Endothelial cell of umbilical vein (primary cell): ENCODE results near the gene OR6B2. TPM values are rescaled to one million over a fixed set of nuclear protein-coding genes. Genes with fewer than 3 reads are reported as not detected.

Experiments used
- BruUV-seq: library from RNA; stranded (reverse); fragments of 400-500 nt; replicated peaks from 2 replicates; lab custom pipeline; 2021; lab: Mats Ljungman, UMichigan
- CTCF ChIA-PET: fragments of 300-600, 350-600 bp; sonication (Branson Sonifier 250); formaldehyde crosslinking; loops from one replicate; lab custom pipeline; 2021; ENCODE audit warnings: antibody characterized with exemption, inconsistent platforms; lab: Charles Lee
- POLR2A ChIA-PET: fragments of 300-600, 350-600 bp; sonication (Branson Sonifier 250); formaldehyde crosslinking; loops from one replicate; lab custom pipeline; 2021; ENCODE audit warnings: antibody characterized with exemption, inconsistent platforms; lab: Charles Lee
- DNase-seq: peaks from one replicate; pipeline ENCODE4 v3.0.0-alpha.2; 2011; ENCODE audit warnings: low read depth, low spot score
- FAIRE-seq: peaks from 2 replicates; lab custom pipeline; 2011; peaks lifted over from hg19 to GRCh38; lab: Jason Lieb, UNC
- H2AFZ ChIP-seq: 2 replicates; pipeline ENCODE4 v1.6.0; 2012; ENCODE audit warnings: low read depth, low read length, control low read depth, inconsistent platforms
- H3K27ac ChIP-seq: 2 replicates; pipeline ENCODE4 v1.5.1; 2011; ENCODE audit warnings: low read depth, mild to moderate bottlenecking, control low read depth, low read length, moderate library complexity; ENCODE audit not compliant: insufficient read depth
- H3K27me3 ChIP-seq, 2 experiments: 2 replicates each; pipeline versions ENCODE4 v1.6.0 to v1.6.1; 2011; ENCODE audit warnings: low read length in 2 of 2, mixed read lengths in 1 of 2; ENCODE audit not compliant: control insufficient read depth in 2 of 2, insufficient read depth in 2 of 2
- H3K36me3 ChIP-seq, 2 experiments: 2 replicates in 1 of 2; 3 replicates in 1 of 2; pipeline ENCODE4 v1.5.1; 2011; ENCODE audit warnings: low read length in 2 of 2, mild to moderate bottlenecking in 1 of 2, moderate library complexity in 1 of 2; ENCODE audit not compliant: control insufficient read depth in 2 of 2, insufficient read depth in 2 of 2; ENCODE audit errors: extremely low read depth in 1 of 2
- H3K4me1 ChIP-seq: 3 replicates; pipeline ENCODE4 v1.5.1; 2011; ENCODE audit warnings: mild to moderate bottlenecking, low read length; ENCODE audit not compliant: control insufficient read depth, insufficient read depth; ENCODE audit errors: extremely low read depth
- H3K4me2 ChIP-seq: 2 replicates; pipeline ENCODE4 v1.6.1; 2011; ENCODE audit warnings: low read length, control low read depth, mixed read lengths; ENCODE audit not compliant: insufficient read depth
- H3K4me3 ChIP-seq, 3 experiments: fragments of 200-600 bp in 1 of 3; sonication (generic), shearing (Covaris generic) in 1 of 3; replicated peaks in 1 of 3; 2 replicates each; pipeline ENCODE4 v1.5.1; 2011 to 2016; ENCODE audit warnings: control low read depth in 3 of 3, low read length in 3 of 3, mild to moderate bottlenecking in 2 of 3, inconsistent platforms in 1 of 3, low read depth in 1 of 3, moderate library complexity in 1 of 3; ENCODE audit not compliant: insufficient read depth in 1 of 3
- H3K79me2 ChIP-seq: 2 replicates; pipeline ENCODE4 v1.6.0; 2012; ENCODE audit warnings: low read length, inconsistent platforms; ENCODE audit not compliant: control insufficient read depth, insufficient read depth
- H3K9ac ChIP-seq: replicated peaks from 2 replicates; pipeline ENCODE3; 2011; ENCODE audit warnings: low read length, control low read depth; ENCODE audit not compliant: insufficient read depth; ENCODE audit errors: extremely low read depth
- H3K9me1 ChIP-seq: replicated peaks from 3 replicates; pipeline ENCODE4 v1.6.0; 2011; ENCODE audit warnings: mild to moderate bottlenecking, low read length; ENCODE audit not compliant: control insufficient read depth, insufficient read depth; ENCODE audit errors: extremely low read depth
- H3K9me3 ChIP-seq: replicated peaks from 2 replicates; pipeline ENCODE4 v1.5.1; 2012; ENCODE audit warnings: low read length, inconsistent platforms; ENCODE audit not compliant: control insufficient read depth, insufficient read depth
- H4K20me1 ChIP-seq: replicated peaks from 2 replicates; pipeline ENCODE3; 2011; ENCODE audit warnings: mild to moderate bottlenecking, low read length; ENCODE audit not compliant: control insufficient read depth, insufficient read depth; ENCODE audit errors: extremely low read depth
- EZH2 ChIP-seq: IDR thresholded peaks from 2 replicates; pipeline ENCODE4 v1.6.1; 2012; ENCODE audit warnings: borderline replicate concordance, low read depth, mild to moderate bottlenecking, moderate library complexity, low read length, inconsistent platforms; ENCODE audit not compliant: severe bottlenecking
- GATA2 ChIP-seq: IDR thresholded peaks from 2 replicates; pipeline ENCODE4 v1.7.0; 2011; ENCODE audit warnings: low read depth, mild to moderate bottlenecking, moderate library complexity, mixed read lengths, low read length; ENCODE audit not compliant: insufficient read length, insufficient read depth
- JUN ChIP-seq: IDR thresholded peaks from 2 replicates; pipeline ENCODE4 v1.6.1; 2011; ENCODE audit warnings: borderline replicate concordance, low read depth; ENCODE audit not compliant: insufficient read length, insufficient read depth
- POLR2A ChIP-seq: IDR thresholded peaks from 2 replicates; pipeline ENCODE4 v1.6.1; 2012; ENCODE audit warnings: low read depth, mild to moderate bottlenecking, control low read depth, low read length
- POLR2AphosphoS5 ChIP-seq: IDR thresholded peaks from 2 replicates; pipeline ENCODE4 v1.6.1; 2012; ENCODE audit warnings: low read depth, mild to moderate bottlenecking, control low read depth, low read length, moderate library complexity; ENCODE audit not compliant: insufficient read depth
- dilution Hi-C: fragments of 300-500 bp; cut with MboI; formaldehyde crosslinking; loops from one replicate; pipeline ENCODE4 v1.15.0; 2019; ENCODE audit warnings: low sequenced_read_pairs; ENCODE audit not compliant: extremely low pct_ligation_motif_present
- intact Hi-C: fragments of 100-400 bp; cut with micrococcal nuclease; formaldehyde crosslinking; loops from one replicate; pipeline ENCODE4 v1.10.0; 2022
- polyA plus RNA-seq, 4 experiments: library from polyadenylated mRNA; depleted of rRNA in 3 of 4; stranded (reverse) in 3 of 4; unstranded in 1 of 4; fragments of >200 nt; gene quantifications; 2 replicates each; pipeline versions ENCODE4 v1.2.1 to v1.2.3, GENCODE V29; 2011 to 2012; ENCODE audit warnings: missing spikeins in 1 of 4
- total RNA-seq: library from RNA; stranded (reverse); gene quantifications from 2 replicates; pipeline ENCODE4 v1.2.3, GENCODE V29; 2021
- TF ChIP-seq, protein P1 (sequence below), 2 donors: IDR thresholded peaks; 1 replicate in 1 of 2; 2 replicates in 1 of 2; pipeline ENCODE4 v1.5.1; 2011; ENCODE audit warnings: low read length in 2 of 2, mild to moderate bottlenecking in 2 of 2, moderate library complexity in 2 of 2, control low read depth in 1 of 2, inconsistent platforms in 1 of 2, low read depth in 1 of 2; ENCODE audit not compliant: insufficient read depth in 1 of 2; ENCODE audit errors: extremely low read depth in 1 of 2

OR6B2 gene
- total and polyA plus RNA-seq, 2 donors (not counting 3 experiments of a cell fraction or from before 2014, with no cell fraction given) = not detected

DNA sequence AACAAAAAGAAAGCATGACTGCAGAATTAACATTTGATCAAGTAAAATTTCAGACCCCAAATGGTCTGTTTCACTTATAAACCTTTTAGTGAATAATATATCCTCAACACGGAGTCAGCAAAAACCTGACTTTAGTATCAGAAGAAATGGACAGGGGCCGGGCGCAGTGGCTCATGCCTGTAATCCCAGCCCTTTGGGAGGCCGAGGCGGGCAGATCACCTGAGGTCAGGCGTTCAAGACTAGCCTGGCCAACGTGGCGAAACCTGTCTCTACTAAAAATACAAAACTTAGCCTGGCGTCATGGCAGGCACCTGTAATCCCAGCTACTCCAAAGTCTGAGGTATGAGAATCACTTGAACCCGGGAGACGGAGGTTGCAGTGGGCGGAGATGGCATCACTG is 20.0 kb upstream of the OR6B2 start:
- Histone ChIP-seq H3K79me2 (no peaks in the 10 kb centered on the region), H3K36me3 (no peaks in the 10 kb centered on the region), H3K9ac (no peak overlapping the region), H3K4me2 (no peak overlapping the region), H3K4me3 (no peak overlapping the region), H2AFZ (no peak overlapping the region), H3K27ac (no peak overlapping the region), H3K9me3 (no peaks in the 10 kb centered on the region), H3K4me1 (no peaks in the 10 kb centered on the region), H3K27me3 (no peaks in the 10 kb centered on the region), H3K9me1 (no peaks in the 10 kb centered on the region), H4K20me1 (no peaks in the 10 kb centered on the region)
- no peak for TF ChIP-seq POLR2A
- TF ChIP-seq JUN = no peak
- TF ChIP-seq POLR2AphosphoS5 = no peak
- TF ChIP-seq, protein P1, sequence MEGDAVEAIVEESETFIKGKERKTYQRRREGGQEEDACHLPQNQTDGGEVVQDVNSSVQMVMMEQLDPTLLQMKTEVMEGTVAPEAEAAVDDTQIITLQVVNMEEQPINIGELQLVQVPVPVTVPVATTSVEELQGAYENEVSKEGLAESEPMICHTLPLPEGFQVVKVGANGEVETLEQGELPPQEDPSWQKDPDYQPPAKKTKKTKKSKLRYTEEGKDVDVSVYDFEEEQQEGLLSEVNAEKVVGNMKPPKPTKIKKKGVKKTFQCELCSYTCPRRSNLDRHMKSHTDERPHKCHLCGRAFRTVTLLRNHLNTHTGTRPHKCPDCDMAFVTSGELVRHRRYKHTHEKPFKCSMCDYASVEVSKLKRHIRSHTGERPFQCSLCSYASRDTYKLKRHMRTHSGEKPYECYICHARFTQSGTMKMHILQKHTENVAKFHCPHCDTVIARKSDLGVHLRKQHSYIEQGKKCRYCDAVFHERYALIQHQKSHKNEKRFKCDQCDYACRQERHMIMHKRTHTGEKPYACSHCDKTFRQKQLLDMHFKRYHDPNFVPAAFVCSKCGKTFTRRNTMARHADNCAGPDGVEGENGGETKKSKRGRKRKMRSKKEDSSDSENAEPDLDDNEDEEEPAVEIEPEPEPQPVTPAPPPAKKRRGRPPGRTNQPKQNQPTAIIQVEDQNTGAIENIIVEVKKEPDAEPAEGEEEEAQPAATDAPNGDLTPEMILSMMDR (IDR thresholded peaks at IDR 0.05; ENCODE audit: extremely low read depth in 1 of 2, insufficient read depth in 1 of 2, low read depth in 1 of 2, low read length in 2 of 2) = no peak
- TF ChIP-seq EZH2 = no peak
- no TSS peak for BruUV-seq
- ChIA-PET POLR2A (no interaction called here), CTCF (no interaction called here)
- no peak for DNase-seq
- intact Hi-C loops = no loop called here
- FAIRE-seq = no peak
- dilution Hi-C loops = no loop called here

DNA sequence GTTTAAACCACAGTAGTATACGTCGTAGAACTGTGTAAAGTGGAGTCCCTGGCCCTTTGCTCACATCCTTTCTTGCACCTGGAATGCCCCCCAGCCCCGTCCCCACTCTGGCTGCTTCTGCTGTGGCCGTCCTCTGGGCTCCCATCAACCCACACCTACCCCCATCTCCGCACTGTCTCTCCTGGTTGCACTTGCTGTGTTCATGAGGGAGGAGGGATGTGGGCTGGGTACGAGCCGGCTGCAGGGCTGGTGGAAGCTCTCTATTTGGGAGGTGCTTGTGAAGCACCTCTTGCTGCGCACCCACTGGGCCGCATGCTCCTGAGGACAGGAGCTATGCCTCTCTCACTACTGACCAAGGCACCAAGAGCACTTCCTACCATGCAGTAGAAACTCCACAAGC is 18.0 kb upstream of the OR6B2 start:
- no peak for FAIRE-seq

More for the DNA sequence above, 18.0 kb upstream of the OR6B2 start:
- H3K79me2 ChIP-seq = no peaks in the 10 kb centered on the region
- no peaks in the 10 kb centered on the region for H3K9me1 ChIP-seq
- intact Hi-C loops (no loop called here), dilution Hi-C loops (no loop called here)
- H3K9ac ChIP-seq = no peak overlapping the region
- CTCF ChIA-PET = interaction anchor here (1.8 kb wide), 1 partner anchor 13 kb away, joined by 4 read pairs; no protein-coding TSS in a partner anchor
- no peaks in the 10 kb centered on the region for H3K27me3 ChIP-seq
- H3K9me3 ChIP-seq = no peaks in the 10 kb centered on the region
- no peaks in the 10 kb centered on the region for H3K4me1 ChIP-seq
- H3K36me3 ChIP-seq = no peaks in the 10 kb centered on the region
- DNase-seq = no peak
- H3K4me3 ChIP-seq = no peak overlapping the region
- no peak overlapping the region for H3K4me2 ChIP-seq
- TF ChIP-seq GATA2 = no peak
- H2AFZ ChIP-seq = no peak overlapping the region
- H3K27ac ChIP-seq = no peak overlapping the region
- POLR2A ChIA-PET = interaction anchor here (0.6 kb wide), 1 partner anchor 22 kb away, joined by 6 read pairs; no protein-coding TSS in a partner anchor
- no peaks in the 10 kb centered on the region for H4K20me1 ChIP-seq
- BruUV-seq = no TSS peak
